H9 (cell line): ENCODE results near the gene HS6ST1. TPM values are rescaled to one million over a fixed set of nuclear protein-coding genes. Genes with fewer than 3 reads are reported as not detected.
A peak's percentile ranks its signal among the peaks of the same experiment; 100 is the strongest.

Experiments
- DNase-seq: peaks from one replicate; pipeline ENCODE4 v3.0.0-alpha.2; 2017
- H2AFZ ChIP-seq: one replicate; pipeline ENCODE4 v1.6.1; 2013; ENCODE audit warnings: mild to moderate bottlenecking, low read length, control low read depth, moderate library complexity
- H2AK5ac ChIP-seq: 2 replicates; pipeline ENCODE4 v1.6.1; 2013; ENCODE audit warnings: low read length, control low read depth, mixed read lengths; ENCODE audit not compliant: insufficient read length
- H2BK120ac ChIP-seq: one replicate; pipeline ENCODE4 v1.6.1; 2013; ENCODE audit warnings: low read depth, mild to moderate bottlenecking, low read length, control low read depth, inconsistent platforms; ENCODE audit not compliant: poor library complexity, severe bottlenecking
- H2BK12ac ChIP-seq: 2 replicates; pipeline ENCODE4 v1.6.1; 2013; ENCODE audit warnings: low read length, control low read depth, mixed read lengths, low read depth; ENCODE audit not compliant: insufficient read length
- H2BK15ac ChIP-seq: 2 replicates; pipeline ENCODE4 v1.6.1; 2013; ENCODE audit warnings: low read depth, low read length, control low read depth
- H2BK20ac ChIP-seq: one replicate; pipeline ENCODE4 v1.6.1; 2013; ENCODE audit warnings: low read depth, mild to moderate bottlenecking, low read length, control low read depth, inconsistent platforms; ENCODE audit not compliant: poor library complexity, severe bottlenecking
- H2BK5ac ChIP-seq: 2 replicates; pipeline ENCODE4 v1.6.1; 2013; ENCODE audit warnings: low read length, control low read depth, mixed read lengths; ENCODE audit not compliant: insufficient read length
- H3K14ac ChIP-seq: 2 replicates; pipeline ENCODE4 v1.6.1; 2013; ENCODE audit warnings: low read length, control low read depth; ENCODE audit not compliant: insufficient read depth
- H3K18ac ChIP-seq: 2 replicates; pipeline ENCODE4 v1.6.1; 2013; ENCODE audit warnings: low read depth, mild to moderate bottlenecking, mixed read lengths, low read length, control low read depth; ENCODE audit not compliant: insufficient read length
- H3K23ac ChIP-seq: 2 replicates; pipeline ENCODE4 v1.6.1; 2013; ENCODE audit warnings: low read length, control low read depth, mixed read lengths, low read depth; ENCODE audit not compliant: insufficient read length
- H3K23me2 ChIP-seq: 2 replicates; pipeline ENCODE4 v1.6.1; 2013; ENCODE audit warnings: low read depth, mild to moderate bottlenecking, mixed read lengths, low read length, control low read depth; ENCODE audit not compliant: insufficient read length, poor library complexity, severe bottlenecking
- H3K27ac ChIP-seq: 2 replicates; pipeline ENCODE4 v1.5.1; 2013; ENCODE audit warnings: low read length, control low read depth, mixed read lengths, low read depth; ENCODE audit not compliant: insufficient read length
- H3K27me3 ChIP-seq: 2 replicates; pipeline ENCODE4 v1.6.1; 2013; ENCODE audit warnings: low read length, control low read depth, inconsistent platforms; ENCODE audit not compliant: insufficient read depth
- H3K4ac ChIP-seq: 2 replicates; pipeline ENCODE4 v1.6.1; 2013; ENCODE audit warnings: low read depth, mild to moderate bottlenecking, control low read depth, inconsistent platforms, low read length, moderate library complexity
- H3K4me1 ChIP-seq: 2 replicates; pipeline ENCODE4 v1.6.1; 2013; ENCODE audit warnings: low read length, control low read depth, inconsistent platforms; ENCODE audit not compliant: insufficient read depth
- H3K4me2 ChIP-seq: 2 replicates; pipeline ENCODE4 v1.6.1; 2013; ENCODE audit warnings: low read length, control low read depth, mixed read lengths; ENCODE audit not compliant: insufficient read length, insufficient read depth
- H3K56ac ChIP-seq: 2 replicates; pipeline ENCODE4 v1.6.1; 2013; ENCODE audit warnings: low read depth, mild to moderate bottlenecking, mixed read lengths, low read length, control low read depth; ENCODE audit not compliant: insufficient read length
- H3K79me1 ChIP-seq: 2 replicates; pipeline ENCODE4 v1.6.1; 2013; ENCODE audit warnings: low read depth, mild to moderate bottlenecking, moderate library complexity, low read length, control low read depth, inconsistent platforms; ENCODE audit not compliant: insufficient read depth, poor library complexity, severe bottlenecking
- H3K79me2 ChIP-seq: 2 replicates; pipeline ENCODE4 v1.6.1; 2013; ENCODE audit warnings: low read length, control low read depth, inconsistent platforms; ENCODE audit not compliant: insufficient read depth
- H3K9ac ChIP-seq: 2 replicates; pipeline ENCODE4 v1.6.1; 2013; ENCODE audit warnings: low read length, control low read depth, mixed read lengths; ENCODE audit not compliant: insufficient read length; ENCODE audit errors: extremely low read depth
- H3K9me3 ChIP-seq: one replicate; pipeline ENCODE4 v1.6.1; 2013; ENCODE audit warnings: low read depth, low read length, inconsistent platforms; ENCODE audit not compliant: control insufficient read depth
- H3T11ph ChIP-seq: one replicate; pipeline ENCODE4 v1.6.1; 2013; ENCODE audit warnings: mild to moderate bottlenecking, low read length, control low read depth, inconsistent platforms
- H4K20me1 ChIP-seq: one replicate; pipeline ENCODE4 v1.6.1; 2013; ENCODE audit not compliant: control insufficient read depth, insufficient read length, insufficient read depth
- H4K5ac ChIP-seq: 2 replicates; pipeline ENCODE4 v1.6.1; 2013; ENCODE audit warnings: low read depth, mild to moderate bottlenecking, mixed read lengths, low read length, control low read depth; ENCODE audit not compliant: insufficient read length
- H4K8ac ChIP-seq: replicated peaks from 2 replicates; pipeline ENCODE4 v1.6.1; 2013; ENCODE audit warnings: low read length, control low read depth, mixed read lengths, low read depth; ENCODE audit not compliant: insufficient read length
- H4K91ac ChIP-seq: 2 replicates; pipeline ENCODE4 v1.6.1; 2013; ENCODE audit warnings: low read depth, mild to moderate bottlenecking, moderate library complexity, mixed read lengths, low read length, control low read depth; ENCODE audit not compliant: insufficient read length
- H3K27ac Mint-ChIP-seq, 3 experiments: 2 replicates in 2 of 3; 3 replicates in 1 of 3; pipeline ENCODE4 v1.8.0; 2020 to 2021; ENCODE audit warnings: mixed read lengths in 3 of 3, mild to moderate bottlenecking in 1 of 3, moderate library complexity in 1 of 3
- H3K27me3 Mint-ChIP-seq: 2 replicates; pipeline ENCODE4 v1.8.0; 2021; ENCODE audit warnings: low read depth, mild to moderate bottlenecking, moderate library complexity, mixed read lengths
- H3K36me3 Mint-ChIP-seq, 3 experiments: 2 replicates in 2 of 3; 3 replicates in 1 of 3; pipeline ENCODE4 v1.8.0; 2020 to 2021; ENCODE audit warnings: low read depth in 3 of 3, mixed read lengths in 3 of 3; ENCODE audit not compliant: insufficient read depth in 1 of 3
- H3K4me1 Mint-ChIP-seq, 2 experiments: 2 replicates each; pipeline ENCODE4 v1.8.0; 2020; ENCODE audit warnings: mixed read lengths in 2 of 2
- H3K4me3 Mint-ChIP-seq, 2 experiments: 2 replicates in 1 of 2; 3 replicates in 1 of 2; pipeline ENCODE4 v1.8.0; 2020 to 2021; ENCODE audit warnings: mild to moderate bottlenecking in 2 of 2, mixed read lengths in 2 of 2, moderate library complexity in 1 of 2
- H3K9me3 Mint-ChIP-seq, 2 experiments: 2 replicates in 1 of 2; 3 replicates in 1 of 2; pipeline ENCODE4 v1.8.0; 2020; ENCODE audit warnings: mild to moderate bottlenecking in 2 of 2, mixed read lengths in 2 of 2, moderate library complexity in 1 of 2
- WGBS: extraction: QIAGEN DNeasy Blood & Tissue Kit; methylation state at CpG from one replicate; pipeline ENCODE4 v1.1.7; 2013; ENCODE audit warnings: missing lambda C conversion rate, low lambda C conversion rate, mixed read lengths; ENCODE audit not compliant: insufficient read length; ENCODE audit errors: extremely low coverage; 5-methylcytosine and 5-hydroxymethylcytosine counted together
- total RNA-seq: library from RNA; stranded (reverse); gene quantifications from 2 replicates; pipeline ENCODE4 v1.2.1, GENCODE V29; 2021
- TF ChIP-seq, protein P1 (sequence below): fragments of 200-600 bp; sonication (generic); conservative IDR thresholded peaks from 3 replicates; pipeline ENCODE4 v1.8.0; 2021; ENCODE audit warnings: antibody characterized with exemption, mild to moderate bottlenecking

HS6ST1 gene
- total RNA-seq, 1 experiment from 2014 or later: 60.2 TPM

DNA sequence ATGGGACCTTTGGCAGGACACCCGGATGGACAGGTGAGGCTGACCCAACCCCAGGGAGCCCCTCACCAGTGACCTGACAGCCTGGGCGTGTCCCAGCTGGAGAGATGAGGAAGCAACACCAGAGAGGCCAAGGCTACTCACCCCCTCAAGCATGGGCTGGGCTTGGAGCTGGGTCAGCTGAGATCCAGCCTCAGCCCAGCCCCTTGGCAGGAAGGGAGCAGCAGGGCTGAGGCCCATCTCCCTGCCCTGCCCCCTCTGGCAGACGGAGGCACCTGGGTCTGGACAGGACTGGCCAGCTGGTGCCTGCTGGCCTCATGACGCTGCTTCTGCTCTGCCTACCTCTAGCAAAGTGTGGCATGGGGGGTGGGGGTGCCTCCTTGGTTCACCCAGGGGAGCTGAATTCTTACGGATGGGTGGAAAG is 37.8 kb downstream of the HS6ST1 start:
- Histone ChIP-seq H4K91ac (no peak overlapping the region), H3K4me2 (no peak overlapping the region), H2BK120ac (no peak overlapping the region), H3K18ac (no peak overlapping the region), H3K14ac (no peak overlapping the region), H3K23ac (no peak overlapping the region), H2BK20ac (no peak overlapping the region), H2AK5ac (no peak overlapping the region), H4K20me1 (no peaks in the 10 kb centered on the region), H3K23me2 (no peaks in the 10 kb centered on the region), H2BK5ac (no peak overlapping the region), H2BK12ac (no peak overlapping the region), H4K8ac (no peak overlapping the region), H3K79me1 (peaks cover 5% of the 10 kb centered on the region), H3K9ac (no peak overlapping the region), H3K27me3 (no peaks in the 10 kb centered on the region), H3K27ac (no peak overlapping the region), H3T11ph (no peak overlapping the region), H3K4ac (no peak overlapping the region), H2BK15ac (no peak overlapping the region), H3K79me2 (peaks cover 4% of the 10 kb centered on the region; the same call in 1 of the 2 replicates), H3K4me1 (no peaks in the 10 kb centered on the region), H4K5ac (no peak overlapping the region), H2AFZ (no peak overlapping the region), H3K56ac (no peak overlapping the region), H3K9me3 (no peaks in the 10 kb centered on the region)
- no CpG with 5 or more reads among the region's 5 CpGs for WGBS
- Mint-ChIP-seq H3K27ac (peak overlapping the region in 2 of 3 experiments; percentile 53 to 69; a peak in 4 of 7 replicates), H3K4me1 (peaks cover 10 to 13% of the 10 kb centered on the region in 2 experiments; a peak in 3 of 4 replicates), H3K36me3 (peaks cover 2 to 18% (median 13%) of the 10 kb centered on the region in 3 experiments; a peak in 5 of 7 replicates), H3K4me3 (no peak overlapping the region), H3K27me3 (no peaks in the 10 kb centered on the region), H3K9me3 (no peaks in the 10 kb centered on the region)
- TF ChIP-seq, protein P1, sequence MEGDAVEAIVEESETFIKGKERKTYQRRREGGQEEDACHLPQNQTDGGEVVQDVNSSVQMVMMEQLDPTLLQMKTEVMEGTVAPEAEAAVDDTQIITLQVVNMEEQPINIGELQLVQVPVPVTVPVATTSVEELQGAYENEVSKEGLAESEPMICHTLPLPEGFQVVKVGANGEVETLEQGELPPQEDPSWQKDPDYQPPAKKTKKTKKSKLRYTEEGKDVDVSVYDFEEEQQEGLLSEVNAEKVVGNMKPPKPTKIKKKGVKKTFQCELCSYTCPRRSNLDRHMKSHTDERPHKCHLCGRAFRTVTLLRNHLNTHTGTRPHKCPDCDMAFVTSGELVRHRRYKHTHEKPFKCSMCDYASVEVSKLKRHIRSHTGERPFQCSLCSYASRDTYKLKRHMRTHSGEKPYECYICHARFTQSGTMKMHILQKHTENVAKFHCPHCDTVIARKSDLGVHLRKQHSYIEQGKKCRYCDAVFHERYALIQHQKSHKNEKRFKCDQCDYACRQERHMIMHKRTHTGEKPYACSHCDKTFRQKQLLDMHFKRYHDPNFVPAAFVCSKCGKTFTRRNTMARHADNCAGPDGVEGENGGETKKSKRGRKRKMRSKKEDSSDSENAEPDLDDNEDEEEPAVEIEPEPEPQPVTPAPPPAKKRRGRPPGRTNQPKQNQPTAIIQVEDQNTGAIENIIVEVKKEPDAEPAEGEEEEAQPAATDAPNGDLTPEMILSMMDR: 0 out of 3 replicates have a peak, but pooled peaks have one; percentile 8
- no peak for DNase-seq
